T-helper 2 cell (primary cell): ENCODE data around the gene FBXL16.
"Not testable (repeated sequence)": the region's sequence is repeated elsewhere in the genome, so short reads cannot be mapped to it uniquely, and the experiment has no call there.

Experiments used
- DNase-seq, 5 experiments: peaks; one replicate each; pipeline versions ENCODE4 v3.0.0 to v3.0.0-alpha.2; 2012 to 2022

FBXL16 gene

GRCh38 chr16:709566-710499 lies 4.2 kb upstream of the FBXL16 start:
- DNase-seq = no peak

GRCh38 chr16:708959-709358 lies 3.4 kb upstream of the FBXL16 start:
- no peak for DNase-seq

- DNase-seq = no peak
These were observed 2.4 kb upstream of the FBXL16 start for GRCh38 chr16:708019-708418.

- no peak for DNase-seq
These were observed 1.5 kb upstream of the FBXL16 start for GRCh38 chr16:707062-707538.

- DNase-seq = no peak
These were observed 824 bp upstream of the FBXL16 start for GRCh38 chr16:706189-707061.

- DNase-seq = no peak
These were observed 835 bp downstream of the FBXL16 start for GRCh38 chr16:704552-705380.

- no peak for DNase-seq
These were observed 1.6 kb downstream of the FBXL16 start for GRCh38 chr16:704047-704446.

- no peak for DNase-seq
These were observed 2.2 kb downstream of the FBXL16 start for GRCh38 chr16:703406-703805.

- no peak for DNase-seq
These were observed 3.3 kb downstream of the FBXL16 start for GRCh38 chr16:702341-702740.

GRCh38 chr16:700684-701584 lies 4.7 kb downstream of the FBXL16 start:
- peak in 3 of 5 experiments; percentile 30 to 40 (median 36) for DNase-seq

GRCh38 chr16:698911-699671 lies 6.5 kb downstream of the FBXL16 start:
- DNase-seq = no peak

- peak; percentile 45 to 71 (median 51) for DNase-seq
These were observed 10.1 kb downstream of the FBXL16 start for GRCh38 chr16:695355-696089.

- no peak for DNase-seq
These were observed 10.7 kb downstream of the FBXL16 start for GRCh38 chr16:694863-695354.

- DNase-seq = no peak
These were observed 11.3 kb downstream of the FBXL16 start for GRCh38 chr16:694187-694862.

- peak in 1 of 5 experiments; percentile 31 for DNase-seq
These were observed 11.8 kb downstream of the FBXL16 start for GRCh38 chr16:693766-694165.

- no peak for DNase-seq
These were observed 12.2 kb downstream of the FBXL16 start for GRCh38 chr16:693364-693763.

GRCh38 chr16:692356-693108 lies 13.1 kb downstream of the FBXL16 start:
- DNase-seq = no peak

- not testable (repeated sequence) for DNase-seq
These were observed 14.4 kb downstream of the FBXL16 start for GRCh38 chr16:691242-691641.
